ENCODE measurements around the gene CHST8. TPM values are rescaled to one million over a fixed set of nuclear protein-coding genes. Genes with fewer than 3 reads are reported as not detected.

CHST8 gene
- total and polyA plus RNA-seq, 2 of the 13 experiments (the other 11 are each of a cell fraction or from before 2014, with no cell fraction given) = not detected

GRCh38 chr19:33802801-33803200 is 181.0 kb downstream of the CHST8 start:
- no peak for TF ChIP-seq ZNF792 (CRISPR knock-in tag; IDR thresholded peaks at IDR 0.05)
- TF ChIP-seq DRAP1 (CRISPR knock-in tag; IDR thresholded peaks at IDR 0.05) = no peak
- 0 out of 2 replicates have a peak, but pooled peaks have one; percentile 21 for TF ChIP-seq CTCF (CRISPR knock-in tag; IDR thresholded peaks at IDR 0.05)
- Histone ChIP-seq H3K4me2 (ENCODE audit: low read depth, low read length) (no peak overlapping the region), H3K4me1 (ENCODE audit: insufficient read depth, low read length) (peaks cover 33% of the 10 kb centered on the region), H2AFZ (ENCODE audit: low read length) (no peak overlapping the region), H3K9me3 (ENCODE audit: low read length) (no peaks in the 10 kb centered on the region), H3K79me2 (ENCODE audit: insufficient read depth, low read length) (peaks cover 18% of the 10 kb centered on the region), H3K4me3 (replicated peaks in 1 of 3; ENCODE audit: insufficient read depth in 1 of 3, low read depth in 2 of 3, low read length in 3 of 3) (no peak overlapping the region), H3K27ac (ENCODE audit: extremely low read length, insufficient read depth, low read length) (peak overlapping the region; percentile 18), H4K20me1 (ENCODE audit: insufficient read depth, low read length) (no peaks in the 10 kb centered on the region), H3K9ac (ENCODE audit: insufficient read depth, low read depth, low read length) (no peak overlapping the region), H3K27me3 (ENCODE audit: control insufficient read depth in 1 of 2, insufficient read depth in 2 of 2, low read length in 2 of 2) (no peaks in the 10 kb centered on the region), H3K36me3 (replicated peaks in 1 of 2; ENCODE audit: control insufficient read depth in 1 of 2, insufficient read depth in 2 of 2, low read length in 2 of 2) (peaks cover 6 to 51% of the 10 kb centered on the region in 2 experiments)
- WGBS (ENCODE audit: low lambda C conversion rate) = 100% methylated on average over 1 of the region's 1 CpG
- in situ Hi-C loops (cut with HindIII; ENCODE audit: extremely low pct_ligation_motif_present, low pct_unique_long_range_greater_than_20kb) (no loop called here), intact Hi-C loops (cut with micrococcal nuclease; ENCODE audit: unreplicated experiment) (no loop called here)
- ChIA-PET POLR2A (no interaction called here), CTCF (ENCODE audit: low intra/inter-chr PET ratio, low total read pairs) (no interaction called here)
- no peak for ATAC-seq
- BruUV-seq (replicated peaks) = no TSS peak
- DNase-seq (ENCODE audit: low spot score) = no peak
- FAIRE-seq = no peak

GRCh38 chr19:33803383-33803782 is 181.6 kb downstream of the CHST8 start:
- no peaks in the 10 kb centered on the region for H3K9me3 ChIP-seq (ENCODE audit: low read length)
- TF ChIP-seq MEIS2 (CRISPR knock-in tag; IDR thresholded peaks at IDR 0.05) = no peak
- no peak for TF ChIP-seq ZNF256 (CRISPR knock-in tag; conservative IDR thresholded peaks at IDR 0.05)
- TF ChIP-seq NAIF1 (CRISPR knock-in tag; IDR thresholded peaks at IDR 0.05; ENCODE audit: borderline replicate concordance) = no peak
- TF ChIP-seq ISL2 (CRISPR knock-in tag; IDR thresholded peaks at IDR 0.05) = no peak
- no peak for TF ChIP-seq FOXA3 (CRISPR knock-in tag; IDR thresholded peaks at IDR 0.05)
- H3K27ac ChIP-seq (ENCODE audit: extremely low read length, insufficient read depth, low read length) = peak overlapping the region; percentile 86
- in situ Hi-C loops (cut with HindIII; ENCODE audit: extremely low pct_ligation_motif_present, low pct_unique_long_range_greater_than_20kb) = no loop called here
- BruUV-seq (replicated peaks) = no TSS peak
- FAIRE-seq (no peak), ATAC-seq (no peak), DNase-seq (ENCODE audit: low spot score) (no peak)
- intact Hi-C loops (cut with micrococcal nuclease; ENCODE audit: unreplicated experiment) = no loop called here
- no peaks in the 10 kb centered on the region for H4K20me1 ChIP-seq (ENCODE audit: insufficient read depth, low read length)
- ChIA-PET CTCF (ENCODE audit: low intra/inter-chr PET ratio, low total read pairs) (no interaction called here), POLR2A (interaction anchor here (1.5 kb wide), 1 partner anchor 368 kb away, joined by 3 read pairs; no protein-coding TSS in a partner anchor)
- peaks cover 33% of the 10 kb centered on the region for H3K4me1 ChIP-seq (ENCODE audit: insufficient read depth, low read length)
- no peak overlapping the region for H3K4me3 ChIP-seq (replicated peaks in 1 of 3; ENCODE audit: insufficient read depth in 1 of 3, low read depth in 2 of 3, low read length in 3 of 3)
- no peak overlapping the region for H3K9ac ChIP-seq (ENCODE audit: insufficient read depth, low read depth, low read length)
- H3K4me2 ChIP-seq (ENCODE audit: low read depth, low read length) = no peak overlapping the region
- 92% methylated on average over 5 of the region's 9 CpGs for WGBS (ENCODE audit: low lambda C conversion rate)
- H3K27me3 ChIP-seq (ENCODE audit: control insufficient read depth in 1 of 2, insufficient read depth in 2 of 2, low read length in 2 of 2) = no peaks in the 10 kb centered on the region
- peaks cover 18% of the 10 kb centered on the region for H3K79me2 ChIP-seq (ENCODE audit: insufficient read depth, low read length)
- no peak overlapping the region for H2AFZ ChIP-seq (ENCODE audit: low read length)
- H3K36me3 ChIP-seq (replicated peaks in 1 of 2; ENCODE audit: control insufficient read depth in 1 of 2, insufficient read depth in 2 of 2, low read length in 2 of 2) = peaks cover 7 to 53% of the 10 kb centered on the region in 2 experiments

All from HepG2 (cell line).